ENCODE data around the gene HEBP1.

Gene HEBP1

DNA sequence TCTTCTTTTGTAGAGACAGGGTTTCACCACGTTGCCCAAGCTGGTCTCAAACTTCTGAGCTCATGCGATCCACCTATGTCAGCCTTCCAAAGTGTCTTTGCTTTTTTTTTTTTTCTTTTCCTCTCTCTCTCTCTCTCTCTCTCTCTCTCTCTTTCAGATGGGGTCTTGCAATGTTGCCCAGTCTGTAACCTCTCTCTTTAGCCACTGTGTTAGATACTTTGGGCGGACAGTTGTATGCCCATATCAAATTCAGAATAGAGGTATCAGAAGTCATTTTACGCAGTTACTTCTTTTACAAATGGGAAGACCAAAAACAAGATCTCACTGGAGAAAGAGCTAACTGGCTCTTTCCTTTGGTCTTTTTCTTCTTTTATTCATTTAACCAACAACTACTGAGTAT is 6.7 kb downstream of the HEBP1 start:
- no peak overlapping the region for H3K27ac ChIP-seq

DNA sequence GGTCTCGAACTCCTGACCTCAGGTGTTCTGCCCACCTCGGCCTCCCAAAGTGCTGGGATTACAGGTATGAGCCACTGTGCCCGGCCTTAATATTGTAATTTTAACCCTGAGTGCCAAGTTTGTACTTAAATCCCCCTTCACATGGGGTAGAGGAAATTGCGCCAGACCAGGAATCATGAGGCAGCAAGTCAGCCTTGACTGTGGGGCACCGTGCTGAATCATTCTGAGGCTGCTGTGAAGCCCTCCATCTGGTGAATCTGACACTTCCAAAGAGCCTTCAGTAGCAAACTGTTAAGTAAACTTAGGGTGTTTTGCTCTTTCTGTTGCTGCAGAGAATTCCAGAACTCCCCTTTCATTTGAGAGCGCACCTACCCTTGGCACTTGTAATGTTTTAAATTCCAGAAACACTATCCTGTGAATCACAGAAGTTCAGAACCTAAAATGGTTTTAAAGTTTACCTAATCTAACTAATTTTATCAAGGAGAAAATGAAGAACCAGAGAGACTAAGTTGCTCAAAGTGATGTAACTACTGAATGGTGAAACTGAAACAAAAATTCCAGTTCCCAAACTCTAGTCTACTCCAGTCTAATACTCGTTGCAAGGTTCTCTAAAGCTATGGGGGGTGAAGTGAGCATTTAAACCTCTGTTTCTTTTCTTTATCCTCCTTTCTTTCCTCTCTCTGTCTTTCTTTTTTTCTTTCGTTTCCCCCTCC is 7.5 kb downstream of the HEBP1 start:
- peak overlapping the region; percentile 19 for H3K27ac ChIP-seq
- no peak for DNase-seq (ENCODE audit: low read depth, low spot score)

More for the DNA sequence above, 6.7 kb downstream of the HEBP1 start:
- no peak for DNase-seq (ENCODE audit: low read depth, low spot score)

DNA sequence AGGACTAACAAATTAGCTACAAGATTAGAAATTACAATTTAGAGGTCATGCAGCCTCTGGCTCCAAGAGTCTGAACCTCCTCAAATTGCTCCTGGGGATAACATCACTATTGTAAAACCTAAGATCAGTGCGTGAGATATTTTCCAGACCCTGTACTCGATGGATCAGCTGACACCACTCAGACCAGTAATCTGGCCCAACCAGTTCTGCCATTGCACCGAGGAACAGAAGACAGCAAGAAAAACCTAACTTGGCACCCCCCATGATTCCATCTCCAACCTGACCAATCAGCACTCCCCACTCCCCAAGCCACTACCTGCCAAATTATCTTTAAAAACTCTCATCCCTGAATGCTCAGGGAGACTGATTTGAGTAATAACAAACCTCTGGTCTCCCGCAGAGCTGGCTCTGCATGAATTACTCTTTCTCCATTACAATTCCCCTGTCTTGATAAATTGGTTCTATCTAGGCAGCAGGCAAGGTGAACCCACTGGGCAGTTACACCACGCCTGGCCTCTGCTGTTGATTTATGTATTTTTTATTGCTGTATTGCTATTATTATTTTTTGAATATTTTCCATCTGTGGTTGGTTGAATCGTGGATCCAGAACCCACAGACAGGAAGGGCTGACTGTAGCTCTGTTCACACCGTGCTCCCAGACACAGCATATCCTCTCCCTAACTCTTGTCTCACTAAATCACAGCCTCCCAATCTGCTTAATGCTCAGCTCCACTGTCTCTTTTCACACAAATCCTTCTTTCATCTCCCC is 9.2 kb downstream of the HEBP1 start:
- no peak for DNase-seq (ENCODE audit: low read depth, low spot score)
- no peak overlapping the region for H3K27ac ChIP-seq

DNA sequence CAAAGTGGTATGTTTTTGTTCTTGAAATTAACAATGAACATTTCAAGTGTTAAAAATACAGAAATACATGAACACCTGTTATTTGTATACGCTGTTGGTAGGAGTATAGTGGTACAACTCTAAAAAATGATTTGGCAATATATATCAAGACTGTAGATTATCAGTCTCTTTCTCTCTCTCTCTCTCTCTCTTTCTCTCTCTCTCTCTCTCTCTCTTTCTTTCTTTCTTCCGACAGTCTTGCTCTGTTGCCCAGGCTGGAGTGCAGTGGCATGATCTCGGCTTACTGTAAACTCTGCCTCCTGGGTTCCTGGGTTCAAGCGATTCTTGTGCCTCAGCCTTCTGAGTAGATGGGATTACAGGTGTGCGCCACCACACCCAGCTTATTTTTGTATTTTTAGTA is 12.6 kb downstream of the HEBP1 start:
- DNase-seq (ENCODE audit: low read depth, low spot score) = no peak
- no peak overlapping the region for H3K27ac ChIP-seq

DNA sequence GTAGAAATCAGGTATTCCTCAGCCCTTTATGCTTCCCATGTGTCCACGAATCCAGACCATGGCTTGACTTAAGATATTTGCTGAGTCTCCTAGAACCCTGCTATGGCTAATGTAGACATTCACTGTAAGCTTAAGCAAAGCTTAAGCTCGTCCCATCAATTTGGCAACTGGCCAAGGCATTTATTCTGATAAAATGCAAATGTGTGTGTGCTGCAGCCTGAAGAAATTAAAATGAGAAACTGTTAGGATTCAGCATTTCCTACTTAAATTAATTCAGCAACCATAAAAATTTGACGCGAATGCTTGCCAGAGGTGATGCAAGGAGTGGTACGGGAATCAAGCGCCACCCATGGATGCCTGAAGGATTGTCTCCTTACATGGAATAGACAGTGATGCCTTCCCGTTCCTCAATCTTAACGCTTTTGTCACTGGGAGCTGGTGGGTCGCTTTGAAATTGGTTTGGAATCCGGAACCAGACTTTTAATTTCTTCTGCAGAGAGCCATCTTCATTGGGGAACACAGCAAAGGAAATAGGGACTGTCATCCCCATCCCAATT is 13.2 kb downstream of the HEBP1 start:
- no peak overlapping the region for H3K27ac ChIP-seq
- no peak for DNase-seq (ENCODE audit: low read depth, low spot score)

DNA sequence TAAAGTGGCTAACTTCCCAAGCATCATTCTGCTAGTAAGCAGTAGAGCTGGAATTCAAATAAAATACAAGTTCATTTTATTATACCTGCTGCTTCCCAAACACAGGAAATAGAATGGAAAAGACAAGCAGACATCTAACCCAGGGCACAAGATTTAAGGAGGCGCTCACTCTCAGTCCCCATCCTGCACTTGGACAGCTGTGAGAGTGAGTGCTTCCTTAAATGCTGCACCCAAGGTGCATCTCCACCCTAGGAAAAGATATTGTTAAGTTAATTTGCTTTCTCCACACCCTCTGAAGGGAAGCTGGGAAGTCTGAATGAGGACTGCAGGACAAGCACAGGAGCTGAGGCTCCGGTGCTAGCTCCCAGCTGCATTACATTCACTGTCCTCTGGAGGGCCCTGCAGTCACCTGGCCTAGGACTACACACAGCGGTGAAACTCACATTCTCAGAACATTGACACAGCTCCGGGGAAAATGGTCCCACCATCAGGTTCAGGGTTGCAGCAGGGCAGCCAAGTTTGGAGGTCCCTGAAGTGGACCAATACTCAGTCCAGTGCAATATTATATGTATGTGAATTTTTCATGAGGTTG is 14.2 kb downstream of the HEBP1 start:
- DNase-seq (ENCODE audit: low read depth, low spot score) = no peak
- H3K27ac ChIP-seq = no peak overlapping the region

DNA sequence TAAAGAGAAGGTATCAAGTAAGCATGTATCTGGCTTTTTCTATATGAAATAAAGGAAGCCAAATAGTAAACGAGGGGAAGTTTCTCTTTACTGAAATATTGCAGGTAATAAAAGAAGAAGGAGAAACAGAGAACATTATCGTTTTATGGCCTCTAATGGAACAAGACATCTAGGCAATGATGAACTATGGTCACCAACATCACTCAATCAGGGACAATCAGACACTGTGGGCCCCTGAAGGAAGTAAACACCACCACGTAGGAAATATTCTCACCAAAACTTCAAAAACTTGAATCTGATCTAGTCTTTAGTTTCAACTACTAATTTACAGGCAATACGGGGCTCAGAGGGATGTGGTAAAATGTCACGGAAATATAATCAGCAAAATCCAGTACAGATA is 15.9 kb downstream of the HEBP1 start:
- DNase-seq (ENCODE audit: low read depth, low spot score) = no peak
- H3K27ac ChIP-seq = no peak overlapping the region

DNA sequence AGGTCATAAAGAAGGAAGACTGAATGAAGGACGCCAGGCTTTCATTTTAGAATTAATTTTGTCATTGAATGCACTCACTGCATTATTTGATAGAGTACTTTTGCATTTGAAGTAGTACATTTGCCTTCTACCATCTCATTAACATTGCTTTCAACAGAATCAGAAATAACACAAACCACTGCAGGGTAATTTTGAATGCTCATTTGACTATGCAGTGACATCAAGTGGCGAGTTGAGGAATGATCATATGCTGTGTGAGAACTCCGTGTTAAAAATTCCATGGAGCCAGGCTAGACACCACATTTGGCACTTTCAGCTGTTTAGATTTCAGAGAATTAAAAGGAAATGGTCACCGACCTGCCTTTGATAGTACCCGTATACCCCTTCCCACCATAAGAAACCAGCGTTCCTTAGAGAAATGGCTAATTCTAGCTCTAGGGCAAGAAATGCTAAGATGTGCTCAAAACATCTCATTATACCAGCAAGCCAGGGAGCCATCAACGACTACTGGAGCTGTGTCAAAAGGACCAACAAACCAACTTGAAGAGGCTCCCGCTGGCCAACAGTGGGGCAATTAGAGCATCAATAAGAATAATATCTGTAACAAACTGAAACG is 16.5 kb downstream of the HEBP1 start:
- H3K27ac ChIP-seq = no peak overlapping the region
- no peak for DNase-seq (ENCODE audit: low read depth, low spot score)

DNA sequence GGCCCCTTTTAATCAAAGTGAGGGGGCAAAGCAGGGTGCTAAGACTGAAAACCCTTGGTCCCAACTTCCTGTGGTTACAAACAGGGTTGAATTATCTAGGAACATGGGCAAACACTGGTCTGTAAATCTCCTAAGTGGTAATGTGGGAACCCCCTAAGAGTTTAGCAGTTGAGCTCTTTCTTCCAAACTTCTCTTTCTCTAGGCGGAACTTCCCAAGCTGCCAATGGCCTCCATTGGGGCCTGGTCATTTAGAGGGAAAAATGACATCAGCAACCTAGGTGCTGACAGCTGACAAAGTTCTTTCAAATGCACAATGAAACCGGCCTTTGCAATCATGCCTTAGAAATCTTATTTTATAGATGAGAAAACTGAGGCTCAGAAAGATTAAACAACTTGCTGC is 17.7 kb downstream of the HEBP1 start:
- DNase-seq (ENCODE audit: low read depth, low spot score) = no peak
- H3K27ac ChIP-seq = no peak overlapping the region

DNA sequence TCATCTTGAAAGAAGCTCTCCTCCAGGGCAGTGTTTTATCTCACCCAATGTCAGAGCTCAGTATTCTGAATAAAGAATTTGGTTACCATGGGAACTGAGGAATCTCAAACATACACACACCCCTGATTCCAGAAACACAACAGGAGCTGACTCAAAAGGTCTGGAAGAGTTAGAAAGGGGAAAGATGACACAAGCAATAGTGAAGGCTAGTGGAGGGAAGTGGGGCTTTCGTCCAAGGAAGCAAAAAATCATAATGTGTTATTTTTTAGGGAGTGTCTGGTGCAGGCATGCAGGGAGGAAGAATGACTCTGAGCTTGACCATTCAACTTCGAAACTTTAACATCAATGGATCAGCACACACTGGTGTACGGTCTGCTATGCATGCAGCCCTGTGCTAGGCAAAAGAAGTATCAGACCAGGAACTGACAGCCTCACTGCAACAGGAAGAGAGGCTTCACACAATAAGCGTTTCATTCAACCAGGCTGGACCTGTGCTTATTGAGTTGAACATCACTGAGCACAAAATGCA is 20.3 kb downstream of the HEBP1 start:
- H3K27ac ChIP-seq = peak overlapping the region; percentile 28
- no peak for DNase-seq (ENCODE audit: low read depth, low spot score)

DNA sequence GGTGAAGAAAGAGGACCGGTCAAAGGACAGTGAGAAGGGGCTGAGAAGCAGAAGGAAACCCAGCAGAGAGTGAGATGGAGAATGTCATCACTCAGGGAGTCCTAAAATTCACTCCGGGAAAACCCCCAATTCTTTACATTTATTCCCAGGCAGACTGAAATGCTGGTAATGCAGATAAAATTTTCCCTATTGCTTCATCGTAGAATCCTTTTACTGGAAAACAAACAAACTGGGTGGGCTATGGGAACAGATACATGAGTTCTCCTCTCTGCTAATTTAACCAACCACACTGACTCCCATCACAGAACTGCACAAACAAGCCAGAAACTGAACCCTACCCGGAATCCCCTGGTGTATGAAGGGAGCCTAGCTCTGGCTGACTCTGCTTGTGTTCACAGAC is 20.9 kb downstream of the HEBP1 start:
- DNase-seq (ENCODE audit: low read depth, low spot score) = no peak
- H3K27ac ChIP-seq = peak overlapping the region; percentile 28

DNA sequence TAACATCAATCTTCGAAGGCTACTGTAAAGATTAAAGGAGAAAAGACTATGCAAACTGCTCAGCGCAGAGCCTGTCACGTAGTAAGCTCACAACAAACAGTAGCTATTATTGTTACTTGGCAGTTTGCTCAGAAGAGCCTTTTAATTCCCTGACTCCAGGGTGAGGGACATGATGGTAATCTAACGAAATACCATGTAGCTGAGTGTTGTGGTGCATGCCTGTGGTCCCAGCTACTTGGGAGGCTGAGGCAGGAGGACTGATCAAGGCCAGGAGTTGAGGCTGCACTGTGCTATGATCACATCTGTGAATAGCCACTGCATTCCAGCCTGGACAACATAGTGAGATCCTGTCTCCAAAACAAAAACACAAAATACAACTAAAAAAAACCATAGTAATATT is 22.8 kb downstream of the HEBP1 start:
- H3K27ac ChIP-seq = peak overlapping the region; percentile 81

DNA sequence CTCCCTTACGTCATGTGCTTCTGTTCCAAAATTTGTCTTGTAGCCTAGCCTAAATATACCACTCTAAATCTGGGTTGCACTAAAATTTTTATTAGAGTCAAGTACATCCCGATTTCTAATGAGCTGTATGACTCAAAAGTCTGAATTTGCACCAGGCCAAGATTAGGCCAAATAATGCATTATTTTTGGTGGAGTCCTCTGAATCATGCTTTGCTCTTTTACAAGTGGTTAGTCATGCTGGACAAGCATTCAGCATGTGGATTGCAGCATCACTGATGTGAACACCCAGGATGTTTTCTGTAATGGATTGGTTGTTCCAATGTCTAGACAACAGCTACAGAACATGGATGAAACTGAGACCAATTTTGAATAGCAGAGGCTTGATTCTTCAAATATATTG is 23.7 kb downstream of the HEBP1 start:
- DNase-seq (ENCODE audit: low read depth, low spot score) = peak; percentile 72
- peak overlapping the region; percentile 81 for H3K27ac ChIP-seq

More for the DNA sequence above, 22.8 kb downstream of the HEBP1 start:
- no peak for DNase-seq (ENCODE audit: low read depth, low spot score)

DNA sequence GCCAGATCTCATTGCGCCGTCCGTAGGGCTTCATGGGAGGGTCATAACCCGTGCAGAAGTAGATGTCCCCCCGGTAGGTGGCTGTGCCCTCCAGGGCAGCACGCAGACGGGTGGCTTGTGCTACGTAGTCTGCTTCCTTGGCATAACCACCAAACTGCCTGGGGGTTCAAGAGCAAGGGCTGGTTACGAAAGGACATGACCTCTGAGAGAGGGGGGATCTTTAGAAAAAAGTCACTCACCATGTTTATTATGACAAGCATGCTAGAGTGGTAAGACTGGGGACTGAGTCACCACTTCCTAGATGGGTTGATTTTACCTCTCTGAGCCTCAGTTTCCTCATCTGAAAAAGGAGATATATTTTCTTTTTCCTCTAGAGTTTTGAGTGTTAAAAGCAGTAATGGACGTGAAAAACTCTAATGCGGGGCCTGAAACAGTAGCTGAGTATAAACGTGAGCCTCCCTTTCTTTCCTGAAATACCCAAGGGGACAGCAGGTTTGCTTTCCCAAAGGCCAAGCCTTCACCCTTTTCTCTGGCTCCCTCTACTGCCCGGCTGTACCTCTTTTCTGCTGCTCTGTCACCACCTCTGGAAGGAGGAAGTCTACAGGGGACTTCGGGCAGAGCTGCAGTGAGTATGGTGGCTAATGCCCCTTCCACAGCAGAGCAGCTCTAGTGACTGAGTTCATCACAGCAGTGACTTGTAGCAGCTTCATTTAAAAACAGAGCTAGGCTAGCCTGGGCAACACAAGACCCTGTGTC is 24.6 kb downstream of the HEBP1 start:
- no peak for DNase-seq (ENCODE audit: low read depth, low spot score)
- peak overlapping the region; percentile 81 for H3K27ac ChIP-seq

DNA sequence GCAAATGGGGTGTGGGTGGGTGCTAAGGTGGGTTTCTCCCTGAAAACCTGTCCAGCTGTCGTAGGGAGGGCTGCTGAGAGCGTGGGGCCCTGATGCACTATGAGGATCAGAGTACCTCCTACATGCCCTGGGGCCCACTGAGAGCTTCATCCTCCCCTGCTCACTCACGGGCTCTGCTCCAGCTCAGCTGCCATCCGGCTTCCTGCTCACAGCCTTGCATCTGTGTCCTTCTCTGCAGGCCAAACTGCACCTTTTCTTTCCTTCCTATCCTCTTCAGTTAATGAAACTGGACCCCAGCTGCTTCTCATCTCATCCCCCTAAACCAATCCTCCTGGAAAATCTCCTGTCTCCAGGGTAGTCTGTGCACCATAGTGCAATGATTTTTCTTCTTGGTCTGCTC is 25.9 kb downstream of the HEBP1 start:
- DNase-seq (ENCODE audit: low read depth, low spot score) = no peak
- no peak overlapping the region for H3K27ac ChIP-seq

DNA sequence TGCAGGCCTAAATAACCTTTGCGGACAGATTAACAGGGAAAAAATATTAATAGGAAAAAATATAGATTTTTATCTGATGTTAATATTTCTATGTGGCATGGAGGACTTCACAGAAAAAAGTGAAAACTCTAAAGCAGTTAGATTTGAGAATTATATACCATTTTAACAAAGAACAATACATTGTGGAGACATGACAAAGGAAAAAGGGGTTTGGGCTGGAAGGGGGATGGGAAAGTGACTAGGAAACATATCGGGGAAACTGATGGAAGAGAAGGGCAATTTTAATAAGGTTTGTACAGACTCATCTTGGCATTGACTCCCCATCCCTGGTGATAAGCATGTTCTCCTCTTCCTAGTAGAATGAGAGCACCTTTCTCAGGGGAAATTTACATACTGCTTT is 27.0 kb downstream of the HEBP1 start:
- H3K27ac ChIP-seq = no peak overlapping the region
- no peak for DNase-seq (ENCODE audit: low read depth, low spot score)

DNA sequence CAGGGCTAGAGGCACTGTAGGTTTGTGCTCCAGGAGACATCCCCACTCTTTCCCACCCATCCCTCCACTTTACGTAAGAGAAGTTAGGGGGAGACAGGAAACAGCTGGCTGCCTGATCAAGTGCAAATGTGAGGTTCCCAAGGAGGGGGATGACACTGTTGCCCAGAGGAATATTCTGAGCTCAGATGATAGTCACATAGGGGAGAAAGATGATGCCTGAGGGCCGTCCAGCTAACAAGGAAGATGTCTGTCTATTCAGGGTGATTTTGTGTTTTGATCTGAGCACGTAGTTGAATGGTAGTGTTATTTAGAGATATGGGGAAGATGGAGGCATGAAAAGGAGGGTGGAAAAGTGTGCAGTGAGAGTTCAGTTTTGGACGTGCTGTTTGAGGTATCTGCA is 34.2 kb downstream of the HEBP1 start:
- no peak for DNase-seq (ENCODE audit: low read depth, low spot score)
- no peak overlapping the region for H3K27ac ChIP-seq

DNA sequence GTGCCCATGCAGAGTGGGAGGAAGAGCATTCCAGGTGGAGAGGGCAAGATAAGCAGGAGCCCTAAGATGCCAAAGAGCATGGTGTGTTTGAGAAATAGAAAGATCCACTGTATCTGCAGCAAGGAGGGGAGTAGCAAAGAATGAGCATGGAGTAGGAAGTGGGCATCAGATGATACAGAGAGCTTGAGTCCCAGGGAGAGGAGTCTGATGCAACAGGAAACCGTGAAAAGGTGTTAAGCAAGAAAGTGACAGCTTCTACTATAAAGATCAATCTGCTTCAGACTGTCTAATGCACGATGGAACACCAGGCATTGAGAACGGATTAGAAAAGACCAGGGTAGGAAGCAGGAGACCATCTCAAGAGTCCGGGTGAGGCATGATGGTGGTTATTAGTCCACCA is 35.8 kb downstream of the HEBP1 start:
- no peak for DNase-seq (ENCODE audit: low read depth, low spot score)

DNA sequence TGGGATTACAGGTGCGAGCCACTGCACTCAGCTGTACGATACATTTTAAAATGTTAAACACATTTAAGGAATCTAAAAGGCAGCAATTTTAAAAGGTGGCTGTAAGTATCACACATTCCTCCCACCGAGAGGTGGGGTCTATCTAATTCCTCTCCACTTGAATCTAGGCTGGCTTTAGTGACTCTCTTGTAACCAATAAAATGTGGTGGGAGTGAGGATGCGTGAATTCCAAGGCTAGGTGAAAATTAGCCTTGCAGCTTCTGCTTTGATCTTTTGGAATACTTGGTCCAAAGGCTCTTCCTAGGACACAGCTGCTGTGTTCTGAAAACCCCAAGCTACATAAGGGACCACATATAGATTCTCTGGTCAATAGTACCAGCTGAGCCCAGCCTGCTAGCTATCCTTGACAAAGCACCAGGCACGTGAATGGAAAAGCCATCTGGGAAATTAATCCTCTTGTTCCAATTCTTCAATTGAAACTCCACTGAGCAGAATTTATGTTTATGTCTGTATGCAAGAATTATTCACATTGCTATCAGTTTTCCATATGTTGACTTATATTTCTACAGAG is 39.3 kb downstream of the HEBP1 start:
- H3K27ac ChIP-seq = no peak overlapping the region

More for the DNA sequence above, 35.8 kb downstream of the HEBP1 start:
- H3K27ac ChIP-seq = no peak overlapping the region

More for the DNA sequence above, 39.3 kb downstream of the HEBP1 start:
- DNase-seq (ENCODE audit: low read depth, low spot score) = no peak

Data from epithelial cell of prostate (primary cell).